GM12874 (cell line): ENCODE measurements around the gene SMARCAL1.

Source experiments
- TF ChIP-seq, protein P1 (sequence below): IDR thresholded peaks from 2 replicates; pipeline ENCODE4 v1.5.1; 2011; ENCODE audit warnings: low read depth, mild to moderate bottlenecking, control low read depth, low read length, moderate library complexity; ENCODE audit not compliant: insufficient read depth

SMARCAL1 gene

DNA sequence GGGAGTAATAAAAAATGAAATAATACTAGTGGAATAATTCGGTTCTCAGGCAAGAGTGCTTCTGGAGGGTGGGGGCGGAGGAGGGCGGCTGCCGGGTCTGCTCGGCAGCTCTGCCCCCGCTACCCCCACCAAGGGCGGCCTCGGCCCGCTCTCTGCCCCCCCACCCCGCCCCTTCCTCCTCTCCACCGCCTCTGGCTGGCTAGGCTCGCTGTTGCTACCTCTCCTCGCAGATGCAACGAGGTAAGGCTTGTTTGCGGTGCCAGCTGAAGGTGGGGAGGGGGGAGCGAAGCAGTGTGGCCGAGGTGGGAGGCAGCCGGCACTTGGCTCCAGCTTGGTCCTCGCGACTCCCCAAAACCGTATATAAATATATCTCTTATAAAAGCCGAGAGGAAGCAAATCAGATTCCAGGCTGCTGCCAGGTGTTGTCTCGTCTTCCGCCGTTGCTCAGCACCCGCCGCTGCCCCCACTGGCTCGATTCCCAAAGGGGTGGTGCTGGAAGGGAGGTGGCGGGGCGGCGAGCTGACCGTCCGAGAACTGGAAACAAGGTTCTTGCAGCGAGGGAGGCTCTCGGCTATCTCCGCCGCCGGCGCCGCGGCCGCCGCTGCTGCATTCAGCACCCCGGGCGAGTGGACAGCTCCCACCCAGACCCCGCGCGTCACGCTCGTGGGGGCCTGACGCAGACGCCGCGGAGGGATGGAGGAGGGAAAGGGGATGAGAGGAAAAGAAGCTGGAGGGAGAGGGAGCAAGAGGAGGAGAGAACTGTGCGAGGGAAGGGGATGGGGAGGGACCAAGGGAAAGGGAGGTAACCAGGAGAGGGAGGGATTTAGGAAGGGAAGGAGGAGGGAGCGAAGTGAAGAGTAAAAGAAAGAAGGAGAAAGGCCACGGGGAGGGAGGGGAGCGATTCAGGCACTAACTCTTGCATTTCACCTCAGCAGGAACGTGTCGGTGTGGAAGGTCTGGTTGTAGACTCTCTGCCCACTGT is 40.3 kb upstream of the SMARCAL1 start, which contains the start of gene MARCHF4:
Gene MARCHF4, minus strand, starts transcription at position 763 of the 982 bp plus-strand sequence. CDS start 2,223 bp downstream, outside the sequence.
- TF ChIP-seq, protein P1, sequence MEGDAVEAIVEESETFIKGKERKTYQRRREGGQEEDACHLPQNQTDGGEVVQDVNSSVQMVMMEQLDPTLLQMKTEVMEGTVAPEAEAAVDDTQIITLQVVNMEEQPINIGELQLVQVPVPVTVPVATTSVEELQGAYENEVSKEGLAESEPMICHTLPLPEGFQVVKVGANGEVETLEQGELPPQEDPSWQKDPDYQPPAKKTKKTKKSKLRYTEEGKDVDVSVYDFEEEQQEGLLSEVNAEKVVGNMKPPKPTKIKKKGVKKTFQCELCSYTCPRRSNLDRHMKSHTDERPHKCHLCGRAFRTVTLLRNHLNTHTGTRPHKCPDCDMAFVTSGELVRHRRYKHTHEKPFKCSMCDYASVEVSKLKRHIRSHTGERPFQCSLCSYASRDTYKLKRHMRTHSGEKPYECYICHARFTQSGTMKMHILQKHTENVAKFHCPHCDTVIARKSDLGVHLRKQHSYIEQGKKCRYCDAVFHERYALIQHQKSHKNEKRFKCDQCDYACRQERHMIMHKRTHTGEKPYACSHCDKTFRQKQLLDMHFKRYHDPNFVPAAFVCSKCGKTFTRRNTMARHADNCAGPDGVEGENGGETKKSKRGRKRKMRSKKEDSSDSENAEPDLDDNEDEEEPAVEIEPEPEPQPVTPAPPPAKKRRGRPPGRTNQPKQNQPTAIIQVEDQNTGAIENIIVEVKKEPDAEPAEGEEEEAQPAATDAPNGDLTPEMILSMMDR: no peak

DNA sequence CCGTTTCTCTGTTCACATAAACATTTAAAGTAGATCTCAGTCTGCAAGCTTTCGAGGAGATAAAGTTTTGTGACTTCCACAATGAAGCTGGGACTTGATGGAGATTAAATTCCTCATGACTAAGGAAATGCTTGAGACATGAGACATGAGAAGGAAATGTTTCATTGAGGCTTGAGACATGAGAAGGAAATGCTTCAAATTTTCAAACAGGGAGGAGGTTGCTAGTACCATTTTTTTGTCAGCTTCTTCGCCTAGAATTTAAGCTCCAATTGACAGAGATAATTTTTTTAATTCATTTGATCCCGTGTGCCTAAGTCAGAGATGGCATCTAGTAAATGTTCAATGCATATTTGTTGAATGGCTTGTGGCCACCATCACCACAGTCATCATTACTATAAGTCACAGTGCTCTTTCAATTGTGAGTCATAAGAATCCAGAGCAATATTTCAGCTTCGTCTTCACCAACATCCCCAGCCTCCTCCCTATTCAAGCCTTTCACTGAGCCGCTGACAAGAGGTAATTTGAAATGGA is 39.5 kb upstream of the SMARCAL1 start:
- TF ChIP-seq, protein P1: no peak

DNA sequence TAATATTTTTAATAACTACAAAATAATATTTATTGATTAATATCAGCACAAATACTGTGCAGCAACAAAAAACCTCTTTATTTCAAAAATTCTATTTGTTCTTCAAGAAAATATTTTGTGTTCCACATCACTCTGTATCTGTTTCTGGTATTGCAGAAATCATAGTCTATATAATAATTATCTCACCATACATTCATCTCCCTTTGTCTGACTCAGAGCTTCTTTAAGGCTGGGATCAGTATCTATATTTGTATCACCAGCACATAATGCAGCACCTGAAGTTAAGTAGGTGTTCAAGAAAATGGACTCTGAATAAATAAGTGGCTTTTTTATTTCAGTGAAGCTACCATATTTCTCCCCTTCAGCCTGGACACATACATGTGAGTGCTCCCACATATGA is 38.4 kb upstream of the SMARCAL1 start:
- TF ChIP-seq, protein P1: no peak

DNA sequence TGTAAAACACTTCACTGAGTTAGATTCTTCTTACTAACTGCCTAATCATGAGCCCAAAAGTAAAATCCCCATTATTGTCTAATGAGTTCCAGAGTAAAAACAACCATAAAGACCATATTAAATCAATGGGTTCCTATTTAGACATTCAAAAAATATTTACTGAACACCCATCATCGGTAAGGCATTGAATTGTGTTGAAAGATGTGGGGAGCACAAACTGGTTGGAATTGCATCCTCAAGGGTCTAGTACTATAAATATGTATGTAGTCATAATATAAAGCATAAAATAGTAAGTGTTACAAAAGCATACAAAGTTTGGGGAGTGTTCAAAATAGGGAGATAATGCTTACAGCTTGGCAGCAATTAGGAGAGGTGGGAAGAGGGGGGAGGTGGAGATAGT is 37.0 kb upstream of the SMARCAL1 start:
- TF ChIP-seq, protein P1: no peak

DNA sequence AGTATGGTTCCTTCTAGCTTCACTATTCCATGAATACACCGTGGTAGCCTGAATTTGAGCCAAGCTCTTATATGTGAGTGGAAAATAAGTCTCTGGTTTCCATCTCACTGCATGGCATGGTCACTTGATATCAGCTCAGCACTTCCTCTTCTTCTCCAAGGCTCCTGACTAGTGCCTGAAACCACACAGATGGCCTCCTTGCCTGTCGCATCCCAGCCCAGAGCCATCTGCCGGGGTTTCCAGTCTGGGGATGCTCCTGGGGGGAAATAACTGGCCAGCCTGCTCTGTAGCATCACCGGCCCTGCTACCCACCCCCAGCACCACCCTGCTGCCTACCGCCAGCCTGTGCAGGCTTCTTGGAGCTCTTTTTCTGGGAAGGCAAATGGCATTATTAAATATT is 32.3 kb upstream of the SMARCAL1 start:
- TF ChIP-seq, protein P1: no peak

DNA sequence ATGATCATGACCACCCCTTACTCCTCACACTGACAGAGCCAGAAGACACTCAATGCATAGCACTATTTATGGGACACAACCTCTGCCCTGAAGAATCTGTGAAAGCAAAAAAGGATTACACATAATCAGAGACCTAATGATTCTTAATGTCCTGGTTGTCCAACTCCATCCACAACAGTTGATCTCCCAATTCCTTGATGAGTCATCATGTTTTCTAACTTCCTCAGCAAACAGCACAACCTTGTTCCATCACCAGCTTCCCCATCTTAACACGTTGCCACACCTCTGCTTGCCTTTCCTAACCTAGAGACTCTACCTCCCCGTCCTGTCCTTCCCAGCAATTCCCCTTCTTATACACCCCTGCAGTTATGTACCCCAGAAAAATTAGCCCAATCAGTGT is 26.8 kb upstream of the SMARCAL1 start:
- TF ChIP-seq, protein P1: no peak

DNA sequence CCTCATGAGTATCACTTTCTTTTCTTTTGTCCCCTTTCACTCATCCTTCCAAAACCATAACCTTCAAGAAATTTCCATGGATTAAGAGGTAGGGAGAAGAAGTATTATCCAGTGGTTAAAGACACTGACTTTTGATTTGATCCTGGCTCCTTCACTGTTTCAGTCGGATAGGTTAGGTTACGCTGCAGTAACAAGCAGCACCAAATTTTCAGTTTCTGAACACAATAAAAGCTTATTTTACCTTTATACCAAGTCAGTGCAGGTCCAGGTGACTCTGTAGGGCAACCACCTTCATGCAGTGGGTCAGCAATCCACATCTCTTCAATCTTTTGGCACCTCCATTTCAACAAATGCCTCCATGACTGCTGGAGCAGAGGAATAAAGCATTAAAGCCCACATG is 25.0 kb upstream of the SMARCAL1 start:
- TF ChIP-seq, protein P1: no peak
